Measurements from ENCODE around the gene MEGF8.

DNA sequence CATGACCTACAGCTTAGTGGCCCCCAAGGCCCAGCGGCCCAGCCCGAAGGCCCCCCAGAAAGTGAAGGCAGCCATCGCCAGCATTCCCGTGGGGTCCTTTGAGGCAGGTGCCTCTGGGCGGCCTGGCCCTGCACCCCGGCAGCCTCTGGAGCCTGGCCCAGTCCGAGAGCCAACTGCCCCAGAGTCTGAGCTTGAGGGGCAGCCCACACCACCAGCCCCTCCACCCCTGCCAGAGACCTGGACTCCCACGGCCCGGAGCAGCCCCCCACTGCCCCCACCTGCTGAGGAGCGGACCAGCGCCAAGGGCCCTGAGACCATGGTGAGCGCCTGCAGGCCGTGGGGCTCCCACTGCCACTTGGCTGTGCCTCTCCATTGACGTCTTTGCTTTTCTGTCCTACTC, 32.5 kb upstream of the MEGF8 start:
- TF ChIP-seq, protein P1, sequence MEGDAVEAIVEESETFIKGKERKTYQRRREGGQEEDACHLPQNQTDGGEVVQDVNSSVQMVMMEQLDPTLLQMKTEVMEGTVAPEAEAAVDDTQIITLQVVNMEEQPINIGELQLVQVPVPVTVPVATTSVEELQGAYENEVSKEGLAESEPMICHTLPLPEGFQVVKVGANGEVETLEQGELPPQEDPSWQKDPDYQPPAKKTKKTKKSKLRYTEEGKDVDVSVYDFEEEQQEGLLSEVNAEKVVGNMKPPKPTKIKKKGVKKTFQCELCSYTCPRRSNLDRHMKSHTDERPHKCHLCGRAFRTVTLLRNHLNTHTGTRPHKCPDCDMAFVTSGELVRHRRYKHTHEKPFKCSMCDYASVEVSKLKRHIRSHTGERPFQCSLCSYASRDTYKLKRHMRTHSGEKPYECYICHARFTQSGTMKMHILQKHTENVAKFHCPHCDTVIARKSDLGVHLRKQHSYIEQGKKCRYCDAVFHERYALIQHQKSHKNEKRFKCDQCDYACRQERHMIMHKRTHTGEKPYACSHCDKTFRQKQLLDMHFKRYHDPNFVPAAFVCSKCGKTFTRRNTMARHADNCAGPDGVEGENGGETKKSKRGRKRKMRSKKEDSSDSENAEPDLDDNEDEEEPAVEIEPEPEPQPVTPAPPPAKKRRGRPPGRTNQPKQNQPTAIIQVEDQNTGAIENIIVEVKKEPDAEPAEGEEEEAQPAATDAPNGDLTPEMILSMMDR (IDR thresholded peaks at IDR 0.05) = no peak
- no peak for TF ChIP-seq POLR2A (IDR thresholded peaks at IDR 0.05)

Data from esophagus squamous epithelium (tissue), 4 donors.